IPS-18c (cell line): ENCODE data around the gene ACTR8.
"Not testable (repeated sequence)": the region's sequence is repeated elsewhere in the genome, so short reads cannot be mapped to it uniquely, and the experiment has no call there.

ENCODE experiments used
- H3K4me3 ChIP-seq: 2 replicates; pipeline ENCODE4 v1.7.0; 2013; ENCODE audit warnings: low read depth, mild to moderate bottlenecking, low read length, moderate library complexity; ENCODE audit not compliant: insufficient read depth
- H3K9me3 ChIP-seq: one replicate; pipeline ENCODE4 v1.6.1; 2013; ENCODE audit warnings: mild to moderate bottlenecking, low read length, moderate library complexity; ENCODE audit not compliant: control insufficient read depth, insufficient read depth

Gene ACTR8

GRCh38 chr3:53881691-53882593 lies at the start of gene ACTR8:
TSS of gene ACTR8 (minus strand) at chr3:53882152. CDS start at chr3:53882101, 51 bp downstream.
- Histone ChIP-seq H3K4me3 (peak within 1 kb of the TSS; percentile 87), H3K9me3 (no peaks in the 10 kb centered on the region)

- not testable (repeated sequence) for H3K9me3 ChIP-seq, H3K4me3 ChIP-seq
These were observed 45.4 kb upstream of the ACTR8 start for GRCh38 chr3:53927208-53927872.

GRCh38 chr3:53921296-53921695 lies 39.3 kb upstream of the ACTR8 start:
- H3K4me3 ChIP-seq, result no peak overlapping the region

GRCh38 chr3:53919741-53920140 lies 37.8 kb upstream of the ACTR8 start:
- no peaks in the 10 kb centered on the region for H3K9me3 ChIP-seq
- no peak overlapping the region for H3K4me3 ChIP-seq

More at GRCh38 chr3:53921296-53921695, 39.3 kb upstream of the ACTR8 start:
- H3K9me3 ChIP-seq, result no peaks in the 10 kb centered on the region

- H3K4me3 ChIP-seq, result no peak overlapping the region
- H3K9me3 ChIP-seq, result no peaks in the 10 kb centered on the region
These were observed 31.4 kb upstream of the ACTR8 start for GRCh38 chr3:53913401-53913800.

- peaks cover 2% of the 10 kb centered on the region for H3K9me3 ChIP-seq
- no peak overlapping the region for H3K4me3 ChIP-seq
These were observed 20.8 kb upstream of the ACTR8 start for GRCh38 chr3:53902711-53903110.

GRCh38 chr3:53902067-53902466 lies 20.1 kb upstream of the ACTR8 start:
- no peak overlapping the region for H3K4me3 ChIP-seq

GRCh38 chr3:53900666-53901331 lies 18.8 kb upstream of the ACTR8 start:
- peaks cover under 1% of the 10 kb centered on the region for H3K9me3 ChIP-seq
- H3K4me3 ChIP-seq, result no peak overlapping the region

More at GRCh38 chr3:53902067-53902466, 20.1 kb upstream of the ACTR8 start:
- H3K9me3 ChIP-seq, result peaks cover 2% of the 10 kb centered on the region

GRCh38 chr3:53899750-53900149 lies 17.8 kb upstream of the ACTR8 start:
- H3K9me3 ChIP-seq, result no peaks in the 10 kb centered on the region

GRCh38 chr3:53892286-53892637 lies 10.3 kb upstream of the ACTR8 start:
- Histone ChIP-seq H3K9me3 (no peaks in the 10 kb centered on the region), H3K4me3 (peak overlapping the region; percentile 95)

More at GRCh38 chr3:53899750-53900149, 17.8 kb upstream of the ACTR8 start:
- H3K4me3 ChIP-seq, result no peak overlapping the region

- peak within 1 kb of the TSS; percentile 95 for H3K4me3 ChIP-seq
- no peaks in the 10 kb centered on the region for H3K9me3 ChIP-seq
These were observed 9.7 kb upstream of the ACTR8 start, which contains the start of gene SELENOK for GRCh38 chr3:53891497-53892285. TSS of gene SELENOK (minus strand) at chr3:53891859.

- no peaks in the 10 kb centered on the region for H3K9me3 ChIP-seq
These were observed 8.9 kb upstream of the ACTR8 start for GRCh38 chr3:53890726-53891475.

GRCh38 chr3:53888232-53888631 lies 6.3 kb upstream of the ACTR8 start:
- H3K4me3 ChIP-seq, result no peak overlapping the region
- no peaks in the 10 kb centered on the region for H3K9me3 ChIP-seq

More at GRCh38 chr3:53890726-53891475, 8.9 kb upstream of the ACTR8 start:
- H3K4me3 ChIP-seq, result peak overlapping the region; percentile 95

- Histone ChIP-seq H3K9me3 (no peaks in the 10 kb centered on the region), H3K4me3 (no peak overlapping the region)
These were observed 5.5 kb upstream of the ACTR8 start for GRCh38 chr3:53887446-53887845.

GRCh38 chr3:53885239-53885638 lies 3.3 kb upstream of the ACTR8 start:
- Histone ChIP-seq H3K9me3 (no peaks in the 10 kb centered on the region), H3K4me3 (no peak overlapping the region)

- Histone ChIP-seq H3K9me3 (no peaks in the 10 kb centered on the region), H3K4me3 (no peak overlapping the region)
These were observed 2.7 kb upstream of the ACTR8 start for GRCh38 chr3:53884623-53885022.
